ENCODE data around the gene CCDC192. TPM values are rescaled to one million over a fixed set of nuclear protein-coding genes. Genes with fewer than 3 reads are reported as not detected.

CCDC192 gene
- total and polyA plus RNA-seq, 10 of the 15 experiments (the other 5 are each of a cell fraction or from before 2014, with no cell fraction given): 0.20 to 0.79 (median 0.32) TPM; not detected in 4

DNA sequence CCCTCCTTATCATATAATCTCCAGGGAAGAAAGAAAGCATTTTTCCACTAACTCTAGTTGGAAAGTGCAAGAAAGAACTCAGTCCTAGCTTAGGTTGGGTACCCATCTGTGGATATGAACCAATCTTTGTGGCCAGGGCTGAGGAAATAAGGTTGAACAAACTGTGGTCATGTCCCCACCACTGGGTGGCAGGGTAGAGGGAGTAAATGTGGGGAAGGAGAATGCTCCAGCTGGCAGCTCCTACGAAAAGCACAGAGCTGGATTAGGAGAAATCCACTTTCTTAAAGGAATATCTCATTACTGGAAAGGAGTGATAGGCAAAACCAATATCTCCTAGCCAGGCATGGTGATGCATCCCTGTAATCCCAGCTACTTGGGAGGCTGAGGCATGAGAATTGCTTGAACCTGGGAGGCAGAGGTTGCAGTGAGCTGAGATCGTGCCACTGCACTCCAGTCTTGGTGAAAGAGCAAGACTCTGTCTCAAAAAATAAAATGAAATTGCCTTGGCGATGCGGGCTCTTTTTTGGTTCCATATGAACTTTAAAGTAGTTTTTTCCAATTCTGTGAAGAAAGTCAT lies 175.1 kb downstream of the CCDC192 start:
- no peaks in the 10 kb centered on the region for H4K20me1 ChIP-seq (ENCODE audit: control insufficient read depth, insufficient read depth)
- intact Hi-C loops (cut with micrococcal nuclease; ENCODE audit: unreplicated experiment) (loop anchor here (10.0 kb wide), 1 partner anchor 617 kb away; no protein-coding TSS in a partner anchor), in situ Hi-C loops (cut with MboI) (no loop called here)
- CTCF ChIA-PET: interaction anchor here (0.6 to 7.7 kb wide), 26 partner anchors 9 to 623 kb away, joined by 3 to 78 read pairs (median 3); no protein-coding TSS in a partner anchor
- H3K4me3 ChIP-seq: no peak overlapping the region
- FAIRE-seq: peak; percentile 49
- POLR2A ChIA-PET: no interaction called here
- no peaks in the 10 kb centered on the region for H3K36me3 ChIP-seq (ENCODE audit: control insufficient read depth in 2 of 2, insufficient read depth in 2 of 2, low read length in 1 of 2)
- no peak overlapping the region for H2AFZ ChIP-seq (ENCODE audit: control insufficient read depth, low read depth, low read length)
- ATAC-seq: peak; percentile 56
- SMC1A ChIA-PET (ENCODE audit: uncharacterized antibody, unreplicated experiment): interaction anchor here (0.6 to 4.2 kb wide), 25 partner anchors 8 to 346 kb away, joined by 3 to 24 read pairs (median 4); no protein-coding TSS in a partner anchor
- no peak overlapping the region for H3K27ac ChIP-seq (ENCODE audit: control insufficient read depth, insufficient read depth)
- WGBS (ENCODE audit: insufficient coverage, insufficient replicate concordance, low lambda C conversion rate, missing lambda C conversion rate): 82% methylated on average over 4 of the region's 4 CpGs
- no peaks in the 10 kb centered on the region for H3K9me3 ChIP-seq (replicated peaks; ENCODE audit: control insufficient read depth, insufficient read depth, low read length)
- RAD21 ChIA-PET (ENCODE audit: unreplicated experiment): interaction anchor here (0.9 to 4.4 kb wide), 10 partner anchors 11 to 621 kb away, joined by 3 to 48 read pairs (median 4); partner anchors contain the start of gene SLC12A2
- BruUV-seq (replicated peaks): no TSS peak
- no peak overlapping the region for H3K9ac ChIP-seq (ENCODE audit: control insufficient read depth, insufficient read depth, low read length)
- H3K27me3 ChIP-seq (replicated peaks in 1 of 2; ENCODE audit: control insufficient read depth in 2 of 2, insufficient read depth in 2 of 2, low read length in 1 of 2): no peaks in the 10 kb centered on the region
- DNase-seq (ENCODE audit: low read depth, low spot score): no peak
- no peaks in the 10 kb centered on the region; the same call in 1 of the 2 replicates for H3K4me1 ChIP-seq (ENCODE audit: control insufficient read depth, insufficient read depth, low read length)
- no peak for TF ChIP-seq NFYA (IDR thresholded peaks at IDR 0.05; ENCODE audit: borderline replicate concordance, low read depth, low read length)
- no peak for TF ChIP-seq KLF5 (IDR thresholded peaks at IDR 0.05; ENCODE audit: partially characterized antibody)
- TF ChIP-seq RAD21 (IDR thresholded peaks at IDR 0.05; ENCODE audit: insufficient read depth, low read depth, low read length): peak; percentile 56
- TF ChIP-seq CHD2 (IDR thresholded peaks at IDR 0.05; ENCODE audit: borderline replicate concordance, low read depth, low read length): no peak
- TF ChIP-seq CHD1 (IDR thresholded peaks at IDR 0.05; ENCODE audit: low read depth, low read length): no peak
- 0 out of 2 replicates have a peak, but pooled peaks have one; percentile 21 for TF ChIP-seq IKZF1 (conservative IDR thresholded peaks at IDR 0.05)
- no peak for TF ChIP-seq EED (IDR thresholded peaks at IDR 0.05; ENCODE audit: low read depth)
- peak; percentile 66 for TF ChIP-seq RUNX3 (IDR thresholded peaks at IDR 0.05; ENCODE audit: low read length)
- peak; percentile 32; the same call in 1 of the 2 replicates for TF ChIP-seq SMC3 (IDR thresholded peaks at IDR 0.05; ENCODE audit: borderline replicate concordance, low read length)
- no peak for TF ChIP-seq POU2F2 (IDR thresholded peaks at IDR 0.05; ENCODE audit: borderline replicate concordance, low read depth, low read length)
- TF ChIP-seq, protein P1, sequence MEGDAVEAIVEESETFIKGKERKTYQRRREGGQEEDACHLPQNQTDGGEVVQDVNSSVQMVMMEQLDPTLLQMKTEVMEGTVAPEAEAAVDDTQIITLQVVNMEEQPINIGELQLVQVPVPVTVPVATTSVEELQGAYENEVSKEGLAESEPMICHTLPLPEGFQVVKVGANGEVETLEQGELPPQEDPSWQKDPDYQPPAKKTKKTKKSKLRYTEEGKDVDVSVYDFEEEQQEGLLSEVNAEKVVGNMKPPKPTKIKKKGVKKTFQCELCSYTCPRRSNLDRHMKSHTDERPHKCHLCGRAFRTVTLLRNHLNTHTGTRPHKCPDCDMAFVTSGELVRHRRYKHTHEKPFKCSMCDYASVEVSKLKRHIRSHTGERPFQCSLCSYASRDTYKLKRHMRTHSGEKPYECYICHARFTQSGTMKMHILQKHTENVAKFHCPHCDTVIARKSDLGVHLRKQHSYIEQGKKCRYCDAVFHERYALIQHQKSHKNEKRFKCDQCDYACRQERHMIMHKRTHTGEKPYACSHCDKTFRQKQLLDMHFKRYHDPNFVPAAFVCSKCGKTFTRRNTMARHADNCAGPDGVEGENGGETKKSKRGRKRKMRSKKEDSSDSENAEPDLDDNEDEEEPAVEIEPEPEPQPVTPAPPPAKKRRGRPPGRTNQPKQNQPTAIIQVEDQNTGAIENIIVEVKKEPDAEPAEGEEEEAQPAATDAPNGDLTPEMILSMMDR (IDR thresholded peaks at IDR 0.05 in 2 of 3, conservative IDR thresholded peaks at IDR 0.05 in 1 of 3; ENCODE audit: control insufficient read depth in 2 of 3, extremely low read depth in 1 of 3, insufficient read depth in 1 of 3, low read depth in 3 of 3, low read length in 3 of 3): peak; percentile 46 to 56 (median 46); a peak in 4 of 6 replicates
- no peak overlapping the region for H3K4me2 ChIP-seq (ENCODE audit: control insufficient read depth, insufficient read depth)
- H3K79me2 ChIP-seq (ENCODE audit: control insufficient read depth, insufficient read depth, low read length): no peaks in the 10 kb centered on the region

All from GM12878 (cell line).